HG02763 (cell line): Measurements from ENCODE around the gene CDK13.
"Not testable (repeated sequence)": the region's sequence is repeated elsewhere in the genome, so short reads cannot be mapped to it uniquely, and the experiment has no call there.

ENCODE experiments used
- ATAC-seq: cut with Tn5 transposase; IDR thresholded peaks from one replicate; pipeline ENCODE4 v1.9.1; 2021; ENCODE audit warnings: mild to moderate bottlenecking, moderate library complexity; ENCODE audit not compliant: unreplicated experiment

CDK13 gene

GRCh38 chr7:40095695-40096327 is 145.8 kb downstream of the CDK13 start:
- no peak for ATAC-seq

- no peak for ATAC-seq
These were observed 147.7 kb downstream of the CDK13 start for GRCh38 chr7:40097728-40098127.

- ATAC-seq = no peak
These were observed 148.8 kb downstream of the CDK13 start for GRCh38 chr7:40098810-40099209.

- ATAC-seq = no peak
These were observed 149.8 kb downstream of the CDK13 start for GRCh38 chr7:40099837-40100236.

- ATAC-seq = no peak
These were observed 151.1 kb downstream of the CDK13 start for GRCh38 chr7:40101201-40101600.

- ATAC-seq = no peak
These were observed 152.8 kb downstream of the CDK13 start for GRCh38 chr7:40102897-40103296.

- ATAC-seq = no peak
These were observed 155.9 kb downstream of the CDK13 start for GRCh38 chr7:40105879-40106473.

GRCh38 chr7:40115936-40116335 is 165.9 kb downstream of the CDK13 start:
- ATAC-seq = no peak

- not testable (repeated sequence) for ATAC-seq
These were observed 167.1 kb downstream of the CDK13 start for GRCh38 chr7:40117199-40117598.

- ATAC-seq = not testable (repeated sequence)
These were observed 168.1 kb downstream of the CDK13 start for GRCh38 chr7:40118201-40118600.

GRCh38 chr7:40120020-40120419 is 170.0 kb downstream of the CDK13 start:
- no peak for ATAC-seq

GRCh38 chr7:40122100-40122939 is 172.3 kb downstream of the CDK13 start:
- ATAC-seq = not testable (repeated sequence)

- no peak for ATAC-seq
These were observed 172.8 kb downstream of the CDK13 start for GRCh38 chr7:40122940-40123254.

- ATAC-seq = no peak
These were observed 183.7 kb downstream of the CDK13 start for GRCh38 chr7:40133561-40134427.

- peak; percentile 92 for ATAC-seq
These were observed 184.6 kb downstream of the CDK13 start, which contains the start of the genes MPLKIP and SUGCT for GRCh38 chr7:40134428-40135316. TSS of gene MPLKIP (minus strand) at chr7:40134622. CDS start at chr7:40134567, 55 bp downstream. TSS of gene SUGCT (plus strand) at chr7:40135005.

GRCh38 chr7:40135317-40135610 is 185.2 kb downstream of the CDK13 start:
- no peak for ATAC-seq

- ATAC-seq = no peak
These were observed 187.5 kb downstream of the CDK13 start for GRCh38 chr7:40137563-40137962.

GRCh38 chr7:40138973-40139372 is 188.9 kb downstream of the CDK13 start:
- no peak for ATAC-seq

GRCh38 chr7:40139891-40140290 is 189.8 kb downstream of the CDK13 start:
- ATAC-seq = not testable (repeated sequence)

GRCh38 chr7:40141916-40142315 is 191.9 kb downstream of the CDK13 start:
- not testable (repeated sequence) for ATAC-seq
